GM11168 (cell line): ENCODE results near the gene PIEZO1.

ENCODE experiments used
- in situ Hi-C: fragments of 300-500 bp; cut with MboI; formaldehyde crosslinking; loops from one replicate; pipeline ENCODE4 v1.12.0; 2022; ENCODE audit warnings: low sequenced_read_pairs; ENCODE audit not compliant: unreplicated experiment

Gene PIEZO1

GRCh38 chr16:88697116-88697830, 87.7 kb downstream of the PIEZO1 start:
- in situ Hi-C loops: no loop called here

GRCh38 chr16:88696441-88696840, 88.6 kb downstream of the PIEZO1 start:
- in situ Hi-C loops: no loop called here

GRCh38 chr16:88695753-88696152, 89.3 kb downstream of the PIEZO1 start:
- in situ Hi-C loops: no loop called here

- in situ Hi-C loops: no loop called here
These were observed 89.8 kb downstream of the PIEZO1 start for GRCh38 chr16:88695218-88695617.

GRCh38 chr16:88694221-88695087, 90.6 kb downstream of the PIEZO1 start:
- in situ Hi-C loops: no loop called here

GRCh38 chr16:88693420-88694177, 91.4 kb downstream of the PIEZO1 start:
- in situ Hi-C loops: no loop called here

GRCh38 chr16:88692861-88693260, 92.2 kb downstream of the PIEZO1 start:
- in situ Hi-C loops: no loop called here

GRCh38 chr16:88691924-88692560, 93.0 kb downstream of the PIEZO1 start:
- in situ Hi-C loops: no loop called here

GRCh38 chr16:88691129-88691813, 93.7 kb downstream of the PIEZO1 start:
- in situ Hi-C loops: no loop called here

- in situ Hi-C loops: no loop called here
These were observed 94.5 kb downstream of the PIEZO1 start for GRCh38 chr16:88690341-88691128.

- in situ Hi-C loops: no loop called here
These were observed 96.8 kb downstream of the PIEZO1 start for GRCh38 chr16:88688013-88688778.

GRCh38 chr16:88687676-88688012, 97.4 kb downstream of the PIEZO1 start:
- in situ Hi-C loops: no loop called here

- in situ Hi-C loops: no loop called here
These were observed 97.8 kb downstream of the PIEZO1 start for GRCh38 chr16:88687254-88687576.

GRCh38 chr16:88686439-88687253, 98.4 kb downstream of the PIEZO1 start, which contains the start of gene SNAI3:
Gene SNAI3, minus strand, starts transcription at chr16:88686507. Its CDS starts 101 bp downstream, at chr16:88686406.
- in situ Hi-C loops: no loop called here

- in situ Hi-C loops: no loop called here
These were observed 99.0 kb downstream of the PIEZO1 start for GRCh38 chr16:88686062-88686438.

GRCh38 chr16:88685156-88686061, 99.6 kb downstream of the PIEZO1 start:
- in situ Hi-C loops: no loop called here
